AML-193 (cell line): ENCODE data around the gene AK9.
"Not testable (repeated sequence)": the region's sequence is repeated elsewhere in the genome, so short reads cannot be mapped to it uniquely, and the experiment has no call there.

Experiments
- DNase-seq, 2 experiments: peaks; one replicate each; lab custom pipeline; 2025; lab: John Stamatoyannopoulos, UW

The AK9 gene

GRCh38 chr6:109690737-109691621, at the start of gene AK9, which contains the start of gene FIG4:
AK9 (minus strand) TSS chr6:109691202; CDS start chr6:109675745, 15,457 bp downstream.
FIG4 (plus strand) TSS chr6:109691296; CDS start chr6:109691436, 140 bp downstream.
- peak; percentile 92 to 93 for DNase-seq

DNA sequence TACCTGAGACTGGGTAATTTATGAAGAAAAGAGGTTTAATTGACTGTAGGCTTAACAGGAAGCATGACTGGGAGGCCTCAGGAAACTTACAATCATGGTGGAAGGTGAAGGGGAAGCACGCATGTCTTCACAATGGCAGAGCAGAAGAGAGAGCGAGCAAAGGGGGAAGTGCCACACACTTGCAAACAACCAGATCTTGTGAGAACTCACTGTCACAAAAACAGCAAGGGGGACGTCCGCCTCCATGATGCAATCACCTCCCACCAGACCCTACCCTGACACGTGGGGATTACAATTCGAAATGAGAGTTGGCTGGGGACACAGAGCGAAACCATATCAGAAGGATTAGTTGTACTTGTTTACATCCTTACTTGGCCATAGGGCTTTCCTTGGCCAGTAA, 49.8 kb upstream of the AK9 start:
- no peak for DNase-seq

GRCh38 chr6:109739686-109740085, 48.7 kb upstream of the AK9 start:
- DNase-seq, result no peak

DNA sequence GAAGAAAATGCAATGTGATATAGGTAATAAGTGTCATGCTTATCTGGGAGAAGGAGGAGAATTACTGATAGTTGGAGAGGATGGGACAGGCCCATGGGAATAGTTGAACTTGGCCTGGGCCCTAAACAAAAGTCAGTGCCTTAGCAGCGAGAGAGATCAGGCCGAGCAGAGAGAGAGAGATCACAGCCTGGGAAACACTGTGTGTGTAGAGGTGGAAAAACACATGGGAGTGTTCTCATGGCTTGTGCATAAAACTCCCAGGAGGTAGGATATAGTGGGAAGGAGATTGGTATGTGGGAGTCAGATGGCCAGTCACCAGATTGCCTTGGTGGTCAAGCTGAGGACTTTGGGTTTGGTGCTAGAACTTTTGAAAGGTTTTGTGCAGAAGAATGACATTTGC, 47.7 kb upstream of the AK9 start:
- DNase-seq, result no peak

DNA sequence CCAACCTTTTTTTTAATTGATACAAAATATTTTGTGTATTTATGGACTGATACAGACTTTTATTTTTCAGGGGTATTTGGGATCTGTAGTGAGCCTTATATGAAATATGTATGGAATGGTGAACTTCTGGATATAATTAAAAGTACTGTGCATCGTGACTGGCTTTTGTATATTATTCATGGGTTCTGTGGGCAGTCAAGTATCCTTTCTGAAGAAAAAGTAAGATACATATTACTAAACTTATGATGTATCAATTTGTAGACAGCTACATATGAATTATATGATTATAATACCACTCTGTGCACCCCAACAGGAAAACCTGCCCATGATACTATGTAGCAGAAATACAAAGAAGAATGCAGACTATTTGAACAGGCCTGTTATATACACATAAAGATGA, 47.3 kb upstream of the AK9 start:
- DNase-seq, result no peak

GRCh38 chr6:109736273-109737025, 45.4 kb upstream of the AK9 start:
- no peak for DNase-seq

- DNase-seq, result not testable (repeated sequence)
These were observed 34.2 kb upstream of the AK9 start for GRCh38 chr6:109725250-109725649.

DNA sequence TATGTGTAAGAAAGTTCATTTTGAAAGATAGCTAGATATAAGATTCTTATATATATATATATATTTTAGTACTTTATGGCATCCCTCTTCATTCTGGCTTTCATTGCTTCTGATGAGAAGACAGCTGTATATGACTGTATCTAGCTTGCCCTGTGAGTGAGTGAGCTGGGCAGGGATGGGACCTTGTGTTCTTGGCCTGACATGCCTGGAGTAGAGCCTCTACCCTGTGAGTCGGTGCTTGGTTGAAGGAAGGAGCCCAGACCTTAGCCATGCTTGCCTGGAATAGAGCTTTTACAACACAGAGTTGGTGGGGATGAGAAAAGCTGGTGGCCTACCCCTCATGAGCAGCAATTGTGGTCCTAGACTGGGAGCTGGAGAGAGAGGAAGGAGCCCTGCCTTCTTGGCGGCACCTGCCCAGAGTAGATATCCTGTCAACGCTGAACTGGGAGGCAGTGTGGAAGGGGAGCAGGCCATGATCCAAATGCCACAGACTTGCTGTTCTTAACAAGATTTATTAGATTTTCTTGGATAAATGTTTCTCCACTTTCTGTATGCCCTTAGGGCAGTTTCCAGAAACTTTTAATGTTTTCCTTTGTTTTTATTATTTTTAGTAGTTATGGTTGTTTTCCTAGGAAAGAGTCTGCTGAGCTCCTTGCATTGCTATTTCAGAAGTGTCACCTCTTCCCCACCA, 31.7 kb upstream of the AK9 start:
- DNase-seq, result no peak

GRCh38 chr6:109722011-109722410, 31.0 kb upstream of the AK9 start:
- DNase-seq, result no peak

DNA sequence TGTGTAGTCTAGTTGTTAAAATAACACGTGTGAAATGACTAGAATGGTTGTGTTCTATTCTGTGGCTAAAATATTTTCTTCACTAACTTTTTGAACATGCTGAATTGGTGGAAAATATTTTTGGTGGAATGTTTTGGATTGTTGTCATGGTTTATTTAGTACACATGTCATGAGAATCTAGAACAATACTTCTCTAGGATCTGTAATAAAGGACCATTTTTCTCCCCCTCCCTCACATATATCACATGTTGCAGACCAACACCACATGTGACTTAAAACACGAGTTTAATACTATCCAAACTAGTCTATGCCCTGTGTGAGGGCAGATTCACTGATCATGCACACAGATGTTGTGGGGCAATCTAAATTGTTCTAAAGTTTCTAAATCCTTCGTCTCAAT, 29.3 kb upstream of the AK9 start:
- DNase-seq, result no peak

DNA sequence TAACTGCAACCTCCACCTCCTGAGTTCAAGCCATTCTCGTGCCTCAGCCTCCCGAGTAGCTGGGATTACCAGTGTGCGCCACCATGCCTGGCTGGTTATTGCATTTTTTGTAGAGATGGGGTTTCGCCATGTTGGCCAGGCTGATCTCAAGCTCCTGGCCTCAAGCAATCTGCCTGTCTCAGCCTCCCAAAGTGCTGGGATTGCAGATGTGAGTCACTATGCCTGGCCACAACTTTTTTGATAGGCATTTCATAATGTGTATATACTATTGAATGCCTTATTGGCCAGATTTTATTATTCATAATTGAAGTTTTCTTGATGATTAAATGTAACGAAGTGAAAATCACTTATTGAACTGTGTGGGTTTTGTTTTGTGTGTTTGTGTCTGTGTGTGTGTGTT, 28.0 kb upstream of the AK9 start:
- no peak for DNase-seq

DNA sequence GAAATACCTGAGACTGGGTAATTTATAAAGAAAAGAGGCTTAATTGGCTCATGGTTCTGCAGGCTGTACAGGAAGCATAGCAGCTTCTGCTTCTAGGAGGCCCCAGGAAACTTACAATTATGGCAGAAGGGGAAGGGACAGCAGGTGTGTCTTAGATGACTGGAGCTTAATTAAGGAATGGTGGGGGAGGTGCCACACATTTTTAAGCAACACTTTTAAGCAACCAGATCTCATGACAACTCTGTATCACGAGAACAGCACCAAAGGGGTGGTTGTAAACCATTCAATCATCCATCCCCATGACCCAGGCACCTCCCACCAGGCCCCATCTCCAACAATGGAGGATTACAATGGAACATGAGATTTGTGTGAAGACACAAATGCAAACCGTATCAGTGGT, 27.0 kb upstream of the AK9 start:
- no peak for DNase-seq

DNA sequence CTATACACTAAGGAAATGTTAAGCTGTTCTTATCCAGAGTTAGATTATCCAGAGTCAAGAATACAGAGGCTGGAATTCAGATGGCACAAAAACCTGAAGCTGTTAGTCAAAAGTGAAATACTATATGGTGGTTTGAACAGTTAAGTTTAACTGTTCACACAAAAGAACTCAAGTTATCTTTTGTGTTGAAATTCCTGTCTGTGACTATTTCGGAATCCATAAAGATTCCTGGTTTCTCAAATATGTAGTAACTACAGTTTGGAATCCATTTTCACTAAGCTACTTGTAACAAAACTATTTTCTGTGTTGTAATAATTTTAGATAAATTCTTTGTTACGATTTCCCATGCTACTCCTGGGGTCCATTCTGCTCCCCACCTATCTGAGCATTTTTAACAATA, 24.6 kb upstream of the AK9 start:
- no peak for DNase-seq

GRCh38 chr6:109714611-109715010, 23.6 kb upstream of the AK9 start:
- no peak for DNase-seq

DNA sequence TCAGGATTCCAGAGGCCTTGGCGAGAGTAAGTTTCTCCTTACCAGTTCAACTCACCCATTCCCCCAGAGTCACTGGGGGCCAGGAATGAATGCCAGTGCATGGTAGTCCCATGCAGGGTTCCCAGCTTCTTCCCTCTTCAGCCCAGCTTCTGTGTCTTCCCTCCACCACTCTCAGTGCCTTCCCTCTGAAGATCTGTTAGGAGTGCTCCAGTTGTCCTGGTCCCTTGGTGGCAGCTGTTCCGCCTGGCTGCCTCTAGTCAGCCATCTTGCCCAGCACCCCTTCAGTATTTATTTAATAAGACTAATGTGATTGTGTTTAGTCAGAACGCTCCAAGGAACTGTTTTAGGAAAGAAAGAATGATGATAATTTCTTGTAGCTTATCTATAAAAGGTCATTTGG, 23.2 kb upstream of the AK9 start:
- no peak for DNase-seq

DNA sequence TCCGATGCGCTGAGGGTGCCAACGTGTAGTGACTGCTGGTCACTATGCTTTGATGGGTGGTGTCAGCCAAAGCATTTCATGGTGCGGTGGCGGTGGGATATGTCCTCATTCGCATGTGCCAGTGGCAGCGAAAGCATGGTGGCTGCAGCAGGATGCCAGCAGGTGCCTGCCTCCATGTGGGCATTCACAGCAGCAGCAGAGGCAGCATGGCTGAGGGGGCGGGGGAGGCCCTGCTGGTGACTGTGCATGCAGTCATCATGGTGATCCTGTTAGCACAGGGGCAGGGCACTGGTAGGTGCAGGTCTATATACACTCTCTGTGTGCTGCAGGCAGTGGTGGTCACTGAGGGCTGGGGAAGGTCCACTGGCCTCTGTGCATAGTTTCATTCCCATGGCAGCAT, 22.1 kb upstream of the AK9 start:
- DNase-seq, result no peak

DNA sequence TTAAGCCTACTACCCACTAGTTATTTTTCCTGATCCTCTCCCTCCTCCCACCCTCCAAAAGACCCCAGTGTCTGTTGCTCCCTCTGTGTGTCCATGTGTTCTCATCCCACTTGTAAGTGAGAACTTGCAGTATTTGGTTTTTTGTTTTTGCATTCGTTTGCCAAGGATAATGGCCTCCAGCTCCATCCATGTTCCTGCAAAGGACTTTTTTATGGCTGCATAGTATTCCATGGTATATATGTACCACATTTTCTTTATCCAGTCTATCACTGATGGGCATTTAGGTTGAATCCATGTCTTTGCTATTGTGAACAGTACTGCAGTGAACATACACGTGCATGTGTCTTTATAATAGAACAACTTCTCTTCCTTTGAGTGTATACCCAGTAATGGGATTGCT, 17.1 kb upstream of the AK9 start:
- not testable (repeated sequence) for DNase-seq

- no peak for DNase-seq
These were observed 15.5 kb upstream of the AK9 start for GRCh38 chr6:109706513-109706912.

- DNase-seq, result peak; percentile 96 to 98
These were observed 14.3 kb upstream of the AK9 start for GRCh38 chr6:109705258-109705657.

DNA sequence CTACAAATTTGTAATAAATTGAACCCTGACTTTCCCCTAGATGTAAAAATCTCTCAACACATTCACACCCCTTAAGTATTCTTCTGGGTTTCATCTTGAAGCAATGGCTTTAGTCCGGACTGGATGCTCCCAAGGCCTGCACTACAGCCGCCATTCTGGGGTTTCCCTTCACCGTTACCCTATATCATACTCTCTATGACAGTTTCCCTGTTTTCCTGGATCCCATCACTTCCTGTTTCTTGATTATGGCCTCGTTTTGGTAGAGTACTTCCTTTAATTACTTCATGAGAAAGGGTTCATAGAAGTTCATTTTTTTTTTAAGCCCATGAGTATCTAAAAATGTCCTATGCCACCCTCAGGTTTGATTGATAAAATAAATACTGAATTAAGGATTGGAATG, 11.8 kb upstream of the AK9 start:
- peak; percentile 42 to 54 for DNase-seq

DNA sequence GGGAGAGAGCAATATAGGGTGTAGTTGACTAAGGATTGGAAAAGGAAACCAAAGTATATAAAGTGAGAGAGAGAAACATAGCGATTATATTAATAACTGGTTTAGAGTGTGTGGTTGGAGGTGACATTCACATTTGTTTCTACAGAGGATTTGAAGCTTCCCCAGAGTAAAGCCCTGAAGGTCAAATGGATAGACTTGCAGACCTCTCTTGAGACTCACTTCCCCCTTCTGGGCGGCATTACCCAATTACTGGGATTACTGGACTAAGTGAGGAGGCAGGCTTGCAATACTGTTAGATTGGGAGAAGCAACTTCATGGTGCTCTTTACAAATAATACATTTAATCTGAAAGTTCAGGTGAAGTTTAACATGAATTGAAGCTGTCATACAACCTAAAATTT, 10.8 kb upstream of the AK9 start:
- peak; percentile 77 to 80 for DNase-seq

DNA sequence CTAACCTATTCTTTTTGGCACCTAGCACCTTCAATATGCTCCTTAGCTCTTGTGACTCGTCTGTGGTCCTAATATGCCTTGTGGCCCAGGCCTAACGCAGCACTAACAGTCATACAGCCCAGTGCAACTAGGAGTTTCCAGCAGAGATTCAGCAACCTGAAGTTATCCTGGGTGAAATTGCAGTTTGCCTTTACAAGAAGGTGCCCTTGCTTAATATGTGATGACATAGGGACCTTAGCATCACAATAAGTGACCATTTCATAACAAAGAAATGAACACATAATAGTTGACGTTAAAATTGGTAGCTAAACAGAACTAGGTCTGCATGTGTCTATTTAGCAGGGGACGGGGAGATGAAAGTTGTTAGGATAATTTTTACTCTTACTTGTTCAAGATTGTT, 10.2 kb upstream of the AK9 start:
- no peak for DNase-seq

DNA sequence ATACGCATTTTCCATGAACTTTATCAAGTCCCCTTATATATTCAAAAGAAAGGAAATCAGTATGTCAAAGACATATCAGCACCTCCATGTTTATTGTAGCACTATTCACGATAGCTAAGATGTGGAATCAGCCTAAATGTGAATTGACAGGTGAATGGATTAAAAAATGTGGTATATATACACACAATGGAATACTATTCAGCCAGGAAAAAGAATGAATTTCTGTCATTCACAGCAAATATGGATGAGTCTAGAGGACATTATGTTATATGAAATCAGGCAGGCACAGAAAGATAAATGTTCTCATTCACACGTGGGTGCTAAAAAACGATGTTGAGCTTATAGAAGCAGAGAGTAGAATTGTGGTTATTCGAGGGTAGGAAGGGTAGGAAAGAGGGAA, 5.4 kb upstream of the AK9 start:
- no peak for DNase-seq
